CD4-positive, alpha-beta T cell treated with Interferon alpha-2 for 1 hour (primary cell): ENCODE measurements around the gene RNF121.

ENCODE experiments used
- DNase-seq, 2 donors: peaks; one replicate each; pipeline ENCODE4 v3.0.0-alpha.2; 2020 to 2022

The RNF121 gene

GRCh38 chr11:71935338-71935925 is 6.6 kb downstream of the RNF121 start:
- no peak for DNase-seq

GRCh38 chr11:71936825-71937224 is 8.0 kb downstream of the RNF121 start:
- no peak for DNase-seq

- DNase-seq: no peak
Observed at GRCh38 chr11:71937826-71938225, 9.0 kb downstream of the RNF121 start.

- DNase-seq: no peak
Observed at GRCh38 chr11:71940561-71941219, 11.8 kb downstream of the RNF121 start.

- DNase-seq: no peak
Observed at GRCh38 chr11:71946144-71946571, 17.3 kb downstream of the RNF121 start.

- DNase-seq: no peak
Observed at GRCh38 chr11:71947498-71947897, 18.7 kb downstream of the RNF121 start.

- no peak for DNase-seq
Observed at GRCh38 chr11:71948314-71949027, 19.6 kb downstream of the RNF121 start.

- DNase-seq: no peak
Observed at GRCh38 chr11:71949034-71949433, 20.2 kb downstream of the RNF121 start.

- no peak for DNase-seq
Observed at GRCh38 chr11:71951741-71952310, 23.0 kb downstream of the RNF121 start.

GRCh38 chr11:71955898-71956456 is 27.1 kb downstream of the RNF121 start:
- no peak for DNase-seq

- no peak for DNase-seq
Observed at GRCh38 chr11:71962428-71963038, 33.7 kb downstream of the RNF121 start.

GRCh38 chr11:71963468-71963867 is 34.6 kb downstream of the RNF121 start:
- no peak for DNase-seq

GRCh38 chr11:71964641-71965040 is 35.8 kb downstream of the RNF121 start:
- DNase-seq: no peak

GRCh38 chr11:71971680-71972079 is 42.8 kb downstream of the RNF121 start:
- DNase-seq: no peak

- DNase-seq: no peak
Observed at GRCh38 chr11:71976551-71976950, 47.7 kb downstream of the RNF121 start.

GRCh38 chr11:71977090-71977489 is 48.2 kb downstream of the RNF121 start:
- DNase-seq: no peak

GRCh38 chr11:71977743-71978418 is 49.0 kb downstream of the RNF121 start:
- peak; percentile 51 to 65 for DNase-seq

- no peak for DNase-seq
Observed at GRCh38 chr11:71979094-71979493, 50.2 kb downstream of the RNF121 start.

- no peak for DNase-seq
Observed at GRCh38 chr11:71979602-71980001, 50.8 kb downstream of the RNF121 start.

GRCh38 chr11:71986131-71986530 is 57.3 kb downstream of the RNF121 start:
- no peak for DNase-seq

GRCh38 chr11:71987521-71987920 is 58.7 kb downstream of the RNF121 start:
- DNase-seq: no peak

- no peak for DNase-seq
Observed at GRCh38 chr11:71988050-71988449, 59.2 kb downstream of the RNF121 start.
